ENCODE measurements around the gene CLMP.

GRCh38 chr11:123082977-123083376 lies 112.1 kb downstream of the CLMP start:
- TF ChIP-seq, protein P1, sequence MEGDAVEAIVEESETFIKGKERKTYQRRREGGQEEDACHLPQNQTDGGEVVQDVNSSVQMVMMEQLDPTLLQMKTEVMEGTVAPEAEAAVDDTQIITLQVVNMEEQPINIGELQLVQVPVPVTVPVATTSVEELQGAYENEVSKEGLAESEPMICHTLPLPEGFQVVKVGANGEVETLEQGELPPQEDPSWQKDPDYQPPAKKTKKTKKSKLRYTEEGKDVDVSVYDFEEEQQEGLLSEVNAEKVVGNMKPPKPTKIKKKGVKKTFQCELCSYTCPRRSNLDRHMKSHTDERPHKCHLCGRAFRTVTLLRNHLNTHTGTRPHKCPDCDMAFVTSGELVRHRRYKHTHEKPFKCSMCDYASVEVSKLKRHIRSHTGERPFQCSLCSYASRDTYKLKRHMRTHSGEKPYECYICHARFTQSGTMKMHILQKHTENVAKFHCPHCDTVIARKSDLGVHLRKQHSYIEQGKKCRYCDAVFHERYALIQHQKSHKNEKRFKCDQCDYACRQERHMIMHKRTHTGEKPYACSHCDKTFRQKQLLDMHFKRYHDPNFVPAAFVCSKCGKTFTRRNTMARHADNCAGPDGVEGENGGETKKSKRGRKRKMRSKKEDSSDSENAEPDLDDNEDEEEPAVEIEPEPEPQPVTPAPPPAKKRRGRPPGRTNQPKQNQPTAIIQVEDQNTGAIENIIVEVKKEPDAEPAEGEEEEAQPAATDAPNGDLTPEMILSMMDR (optimal IDR thresholded peaks at IDR 0.05 in 1 of 3, IDR thresholded peaks at IDR 0.05 in 1 of 3, conservative IDR thresholded peaks at IDR 0.05 in 1 of 3; ENCODE audit: extremely low read depth in 1 of 3, insufficient read depth in 2 of 3, low read length in 3 of 3) = no peak
- no peak for TF ChIP-seq EZH2 (IDR thresholded peaks at IDR 0.05; ENCODE audit: low read length)

All from keratinocyte (primary cell).